NCI-H2029 (cell line): ENCODE results near the gene TMEM205.
A peak's percentile ranks its signal among the peaks of the same experiment; 100 is the strongest.
"Not testable (repeated sequence)": the region's sequence is repeated elsewhere in the genome, so short reads cannot be mapped to it uniquely, and the experiment has no call there.

Experiments
- DNase-seq: peaks from one replicate; lab custom pipeline; 2025; lab: John Stamatoyannopoulos, UW

The TMEM205 gene

DNA sequence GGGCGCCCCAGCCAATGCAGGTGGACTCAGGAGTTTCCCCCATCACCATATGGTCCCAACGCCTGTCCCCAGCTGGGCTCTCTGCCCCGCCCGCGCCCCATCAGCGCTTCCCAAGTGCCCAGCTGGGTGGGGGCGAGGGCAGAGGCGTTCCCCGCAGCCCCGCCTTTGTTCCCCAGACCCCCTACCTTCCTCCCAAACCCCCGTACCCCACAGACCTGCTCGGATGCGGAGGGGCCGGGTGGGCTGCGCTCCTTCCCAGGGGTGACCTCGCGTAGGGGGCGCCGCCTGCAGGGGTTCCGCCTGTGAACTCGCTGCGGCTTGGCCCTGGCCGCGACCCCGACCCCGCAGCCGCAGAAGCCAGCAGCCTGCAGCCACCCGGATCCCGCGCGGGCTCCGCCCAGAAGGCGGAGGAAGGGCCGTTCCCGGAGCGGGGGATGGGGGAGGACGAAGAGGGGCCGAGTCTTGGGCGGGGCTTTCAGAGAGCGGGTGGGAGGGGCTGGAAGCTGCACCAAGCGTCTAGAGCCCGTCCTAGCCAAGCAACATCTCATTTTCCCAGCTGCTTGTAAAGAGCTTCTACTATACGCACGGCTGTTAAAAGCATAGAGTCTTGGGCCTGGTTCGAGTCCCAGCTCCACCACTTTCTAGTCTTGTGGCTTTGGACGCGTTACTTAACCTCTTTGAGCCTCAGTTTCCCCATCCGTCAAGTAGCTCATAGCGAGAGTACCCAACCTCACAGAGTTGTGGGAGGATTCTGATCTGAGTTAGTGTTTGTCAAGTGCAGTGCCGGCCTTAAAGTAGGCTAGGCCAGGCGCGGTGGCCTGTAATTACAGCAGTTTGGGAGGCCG is 6.6 kb downstream of the TMEM205 start, which contains the start of gene RAB3D:
Gene RAB3D, minus strand, starts transcription at position 404 of the 845 bp plus-strand sequence. CDS start 2,258 bp downstream, outside the sequence.
- peak; percentile 94 for DNase-seq

DNA sequence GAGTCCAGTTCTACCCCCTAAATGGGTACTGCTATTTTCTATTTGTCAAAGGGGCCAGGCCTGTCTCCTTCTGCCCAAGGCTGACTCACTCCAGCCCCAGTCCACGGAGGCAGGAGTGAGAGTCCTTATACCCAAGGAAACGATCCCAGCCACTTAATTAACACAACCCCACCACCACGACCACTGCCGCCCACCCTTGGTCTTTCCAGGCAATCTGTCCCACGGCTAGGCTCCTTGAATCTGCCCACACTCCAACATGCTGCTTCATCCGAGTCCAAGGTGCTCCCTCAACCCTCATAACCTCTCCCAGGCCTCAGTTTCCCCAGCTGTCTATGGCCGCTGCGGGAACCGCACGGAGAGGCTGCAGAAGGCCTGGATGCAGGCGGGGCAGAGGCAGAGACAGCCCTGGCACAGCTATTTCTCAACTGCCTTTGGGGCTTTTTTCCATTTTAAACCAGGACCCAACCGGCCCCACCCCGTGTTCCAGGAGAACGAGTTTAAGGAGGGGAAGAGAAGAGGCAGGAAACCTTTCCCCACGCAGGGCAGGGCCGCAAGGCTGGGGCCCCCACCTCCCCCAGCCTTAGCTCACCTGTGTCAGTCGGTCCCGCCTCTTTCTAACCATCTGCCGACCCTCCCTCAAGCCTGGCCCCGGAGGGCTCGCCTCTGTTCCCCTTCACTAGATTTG is 7.4 kb downstream of the TMEM205 start:
- DNase-seq: no peak

DNA sequence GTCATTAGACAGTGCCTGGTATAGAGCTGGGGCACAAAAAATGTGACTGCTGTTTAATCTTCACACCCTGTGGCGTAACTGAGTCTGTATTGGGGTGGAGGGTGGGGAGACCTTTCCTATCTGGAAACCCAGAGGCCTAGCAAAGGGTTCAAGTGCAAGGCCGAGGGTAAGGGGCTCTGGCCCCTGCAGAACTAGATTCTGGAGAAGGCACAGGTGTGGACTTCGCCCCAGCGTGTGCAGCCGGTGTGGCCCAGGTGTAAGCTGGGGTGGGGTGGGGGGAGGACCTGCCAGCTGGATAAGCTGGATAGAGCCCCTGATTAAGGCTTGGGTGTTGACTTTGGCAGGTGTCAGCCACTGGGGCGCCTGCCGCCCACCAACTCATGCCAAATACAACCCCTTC is 7.9 kb downstream of the TMEM205 start:
- DNase-seq: no peak

DNA sequence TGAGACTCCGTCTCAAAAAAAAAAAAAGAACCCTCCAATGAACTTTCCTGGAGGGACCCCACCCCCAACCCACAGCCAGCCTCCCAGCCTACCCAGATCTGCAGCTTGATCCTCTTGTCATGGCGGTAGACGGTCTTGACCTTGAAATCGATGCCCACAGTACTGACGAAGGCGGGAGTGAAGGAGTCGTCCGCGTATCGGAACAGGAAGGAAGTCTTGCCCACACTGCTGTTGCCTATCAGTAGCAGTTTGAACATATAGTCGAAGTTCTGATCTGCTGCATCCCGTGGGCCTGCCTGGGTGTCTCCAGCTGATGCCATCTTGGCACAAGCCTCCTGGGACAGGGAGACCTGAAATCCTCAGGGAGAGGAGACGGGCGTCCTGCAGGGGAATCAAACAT is 9.0 kb downstream of the TMEM205 start:
- no peak for DNase-seq

DNA sequence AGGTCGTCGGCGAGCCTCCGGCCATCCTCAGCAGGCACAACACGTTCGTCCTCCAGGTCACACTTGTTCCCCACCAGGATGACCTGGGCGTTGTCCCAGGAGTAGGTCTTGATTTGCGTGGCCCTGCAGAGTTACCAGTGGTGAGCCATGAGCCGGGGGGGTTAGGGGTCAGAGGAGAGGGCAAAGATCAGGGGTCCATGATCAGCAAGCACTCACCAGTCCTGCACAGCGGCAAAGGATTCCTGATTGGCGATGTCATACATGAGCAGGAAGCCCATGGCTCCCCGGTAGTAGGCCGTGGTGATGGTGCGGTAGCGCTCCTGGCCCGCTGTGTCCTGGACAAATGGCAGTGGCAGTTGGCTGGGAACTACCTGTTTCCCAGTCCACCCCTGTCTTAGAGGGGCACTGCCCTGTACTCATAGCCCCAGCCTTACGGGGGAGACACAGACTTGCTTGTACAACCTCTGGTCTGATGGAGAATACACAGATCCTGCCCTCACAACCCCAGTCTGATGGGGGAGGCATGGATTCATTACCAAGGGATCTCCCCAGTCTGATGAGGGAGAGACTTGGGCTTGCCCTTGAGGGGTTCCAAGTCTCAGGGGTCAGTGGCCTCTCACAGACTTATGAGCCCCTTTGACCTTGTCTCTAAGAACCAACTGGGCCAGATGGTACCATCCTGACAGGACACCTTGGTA is 10.5 kb downstream of the TMEM205 start:
- no peak for DNase-seq

DNA sequence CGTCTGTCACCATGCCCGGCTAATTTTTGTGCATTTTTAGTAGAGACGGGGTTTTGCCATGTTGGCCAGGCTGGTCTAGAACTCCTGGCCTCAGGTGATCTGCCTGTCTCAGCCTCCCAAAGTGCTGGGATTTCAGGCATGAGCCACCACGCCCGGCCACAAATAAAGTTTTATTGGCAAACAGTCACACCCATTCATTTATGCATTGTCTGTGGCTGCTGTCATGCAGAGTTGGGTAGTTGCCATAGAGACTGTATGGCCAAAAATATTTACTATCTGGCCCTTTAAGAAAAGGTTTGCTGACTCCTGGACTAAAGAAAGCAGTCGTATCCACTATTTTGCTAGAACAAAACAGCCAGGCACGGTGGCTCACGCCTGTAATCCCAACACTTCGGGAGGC is 12.2 kb downstream of the TMEM205 start:
- DNase-seq: peak; percentile 29

DNA sequence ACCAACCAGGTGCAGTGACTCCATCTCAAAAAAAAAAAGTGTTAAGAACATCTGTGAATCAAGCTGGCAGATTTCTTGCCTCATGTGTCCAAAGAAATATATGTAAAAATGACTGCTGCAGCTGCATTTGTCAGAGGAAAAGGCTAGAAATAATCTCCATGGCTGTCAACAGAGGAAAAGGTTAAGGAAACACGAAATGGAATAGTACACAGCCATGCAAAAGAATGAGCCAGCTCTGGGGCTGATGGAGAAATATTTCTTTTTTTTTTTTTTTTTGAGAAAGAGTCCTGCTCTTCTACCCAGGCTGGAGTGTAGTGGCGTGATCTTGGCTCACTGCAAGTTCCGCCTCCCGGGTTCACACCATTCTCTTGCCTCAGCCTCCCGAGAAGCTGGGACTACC is 13.2 kb downstream of the TMEM205 start:
- no peak for DNase-seq

DNA sequence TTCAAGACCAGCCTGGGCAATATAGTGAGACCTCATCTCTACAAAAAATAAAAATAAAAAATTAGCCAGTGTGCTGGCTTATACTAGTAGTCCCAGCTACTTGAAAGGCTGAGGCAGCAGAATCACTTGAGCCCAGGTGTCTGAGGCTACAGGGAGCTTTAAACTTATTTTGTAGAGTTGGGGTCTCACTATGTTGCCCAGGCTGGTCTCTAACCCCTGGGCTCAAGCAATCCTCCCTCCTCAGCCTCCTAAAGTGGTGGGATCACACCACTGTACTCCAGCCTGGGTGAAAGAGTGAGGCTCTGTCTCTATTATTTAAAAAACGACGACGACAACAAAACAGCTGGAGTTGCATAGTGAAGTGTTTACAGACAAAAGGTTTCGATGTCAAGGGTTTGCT is 14.6 kb downstream of the TMEM205 start:
- peak; percentile 29 for DNase-seq

DNA sequence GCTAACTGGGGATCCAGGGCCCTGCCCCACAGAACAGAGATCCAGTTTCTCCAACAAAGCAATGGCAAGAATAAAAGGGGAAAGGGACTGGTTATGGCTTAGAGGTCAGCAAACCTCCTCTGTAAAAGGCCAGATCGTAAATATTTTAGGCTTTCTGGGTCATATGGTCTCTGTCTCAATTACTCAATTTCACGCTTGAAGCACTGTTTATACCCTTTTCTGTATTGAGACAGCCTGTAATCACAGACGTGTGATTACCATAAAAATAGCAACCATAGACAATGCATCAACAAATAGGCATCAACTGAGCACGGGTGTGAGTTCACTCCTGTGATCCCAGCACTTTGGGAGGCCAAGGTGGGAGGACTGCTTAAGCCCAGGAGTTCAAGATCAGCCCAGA is 15.9 kb downstream of the TMEM205 start:
- DNase-seq: no peak

DNA sequence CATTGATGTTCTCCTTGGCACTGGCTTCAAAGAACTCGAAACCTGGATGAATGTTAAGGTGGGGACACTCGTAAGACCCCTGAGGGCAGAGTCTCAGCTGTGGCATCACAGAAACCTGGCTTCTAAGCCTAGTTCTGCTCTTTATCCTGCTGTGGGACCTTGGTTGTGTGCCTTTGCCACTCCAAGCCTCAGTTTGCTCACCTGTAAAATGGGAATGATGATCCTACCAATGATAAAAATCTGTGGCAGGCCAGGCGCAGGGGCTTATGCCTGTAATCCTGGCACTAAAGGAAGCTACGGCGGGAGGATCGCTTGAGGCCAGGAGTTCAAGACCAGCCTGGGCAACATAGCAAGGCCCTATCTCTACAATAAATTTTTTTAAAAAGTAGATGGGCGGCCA is 20.5 kb downstream of the TMEM205 start:
- DNase-seq: no peak

DNA sequence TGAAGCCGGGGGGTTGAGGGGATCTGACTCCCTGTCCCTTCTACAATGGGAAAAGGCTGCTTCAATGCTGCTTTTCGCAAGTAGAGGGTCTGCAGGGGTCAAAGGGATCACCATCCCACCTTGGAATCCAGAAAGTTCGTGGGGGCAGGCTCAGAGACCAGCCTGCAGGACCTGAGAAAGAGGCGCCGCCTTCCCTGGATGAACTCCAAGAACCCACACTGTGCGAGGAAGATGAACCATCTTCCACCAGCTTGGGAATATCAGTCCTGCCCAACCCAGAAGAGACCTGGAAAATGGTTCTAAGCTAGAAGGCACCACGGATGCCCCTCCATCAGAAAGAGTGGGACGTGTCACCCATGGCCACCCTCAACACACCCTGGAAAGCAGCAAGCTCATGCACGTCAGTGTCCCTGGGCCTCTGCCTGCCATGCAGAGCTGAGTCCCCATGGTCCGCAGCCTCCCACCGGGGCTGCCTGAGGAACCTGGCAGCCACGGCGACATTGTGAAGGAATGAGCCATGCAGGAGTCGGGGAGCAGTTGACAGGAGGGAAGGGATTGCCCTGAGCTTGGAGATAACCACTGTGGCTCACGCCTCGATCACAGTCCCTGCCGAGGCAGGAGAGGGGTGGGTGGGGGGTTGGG is 21.2 kb downstream of the TMEM205 start:
- no peak for DNase-seq

DNA sequence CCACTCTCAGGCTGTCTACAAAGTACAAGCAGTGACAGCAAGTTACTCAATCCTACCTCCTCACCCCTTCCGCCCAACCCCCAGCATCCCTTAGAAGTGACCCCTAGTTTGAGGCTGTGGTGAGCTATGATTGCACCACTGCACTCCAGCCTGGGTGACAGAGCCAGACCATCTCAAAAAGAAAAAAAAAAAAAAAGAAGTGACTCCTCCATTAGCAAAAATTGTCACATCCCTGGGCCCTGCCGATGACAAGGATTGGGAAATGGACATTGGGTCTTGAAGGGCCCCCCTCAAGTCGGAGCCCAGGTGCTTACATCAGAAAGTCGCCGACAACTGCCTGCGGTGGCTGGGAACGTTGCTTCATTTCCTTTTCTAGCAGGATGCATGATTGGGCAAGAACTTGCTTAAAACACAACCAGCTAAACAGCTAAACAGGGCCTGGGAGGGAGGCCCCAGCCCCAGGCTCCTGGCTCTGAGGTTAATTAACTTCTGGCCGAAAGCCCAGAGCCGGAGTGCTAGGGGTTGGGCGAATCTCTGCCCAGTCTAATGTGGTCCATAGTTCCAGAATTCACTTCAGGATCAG is 21.9 kb downstream of the TMEM205 start:
- DNase-seq: peak; percentile 74

DNA sequence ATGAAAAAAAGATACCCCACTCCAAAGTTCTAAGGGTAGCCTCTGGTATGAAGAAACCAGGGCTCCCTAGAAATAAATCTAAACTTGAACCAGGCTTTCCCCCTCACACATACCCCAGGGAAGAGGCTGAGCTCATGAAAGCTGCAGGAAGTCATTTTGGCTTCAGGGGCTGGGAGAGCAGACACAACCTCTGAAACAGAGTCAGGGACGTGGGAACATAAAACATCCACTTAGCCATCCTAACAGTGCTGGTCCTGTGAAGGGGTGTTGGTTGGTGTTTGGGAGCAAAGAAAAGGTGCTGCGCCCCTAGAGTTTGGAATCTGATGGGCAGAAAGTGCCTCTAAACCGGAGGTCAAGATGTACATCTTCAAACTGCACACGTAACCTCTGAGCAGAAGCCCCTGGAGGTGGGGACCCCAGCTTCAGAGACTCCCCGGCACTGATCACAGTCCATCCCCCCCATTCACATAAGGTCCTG is 22.4 kb downstream of the TMEM205 start:
- DNase-seq: no peak

DNA sequence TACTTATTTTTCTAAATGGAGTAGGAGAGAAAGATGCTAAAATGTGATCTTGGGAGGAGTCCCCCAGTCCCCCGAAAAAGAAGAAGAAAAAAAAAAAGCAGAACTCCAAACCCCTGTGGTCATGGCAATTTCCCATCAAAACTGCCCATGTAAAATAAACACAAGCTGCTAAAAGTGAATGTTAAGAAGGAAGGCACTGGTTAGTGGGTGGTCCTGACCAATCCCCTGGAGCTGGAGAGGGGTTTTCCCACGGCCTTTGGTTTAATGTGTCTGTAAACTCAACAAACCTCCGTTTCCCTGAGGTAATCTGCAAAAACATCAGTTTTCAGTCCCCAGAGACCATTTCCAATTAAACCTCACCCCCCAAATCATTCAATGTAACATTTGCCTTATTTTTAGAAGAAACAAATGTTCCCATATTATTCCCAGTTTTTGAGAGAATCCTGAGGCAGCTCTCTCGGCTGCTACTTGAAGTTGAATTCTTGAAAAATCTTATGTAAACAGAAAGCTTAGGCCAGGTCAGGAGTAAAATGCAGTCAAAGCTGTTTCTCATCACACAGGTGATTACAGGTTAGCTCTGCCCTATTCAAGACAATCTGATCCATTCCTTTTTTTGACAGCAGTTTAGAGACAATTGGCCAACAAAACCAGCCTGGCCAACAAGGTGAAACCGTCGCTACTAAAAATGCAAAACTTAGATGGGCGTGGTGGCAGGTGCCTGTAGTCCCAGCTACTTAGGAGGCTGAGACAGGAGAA is 23.6 kb downstream of the TMEM205 start:
- no peak for DNase-seq

DNA sequence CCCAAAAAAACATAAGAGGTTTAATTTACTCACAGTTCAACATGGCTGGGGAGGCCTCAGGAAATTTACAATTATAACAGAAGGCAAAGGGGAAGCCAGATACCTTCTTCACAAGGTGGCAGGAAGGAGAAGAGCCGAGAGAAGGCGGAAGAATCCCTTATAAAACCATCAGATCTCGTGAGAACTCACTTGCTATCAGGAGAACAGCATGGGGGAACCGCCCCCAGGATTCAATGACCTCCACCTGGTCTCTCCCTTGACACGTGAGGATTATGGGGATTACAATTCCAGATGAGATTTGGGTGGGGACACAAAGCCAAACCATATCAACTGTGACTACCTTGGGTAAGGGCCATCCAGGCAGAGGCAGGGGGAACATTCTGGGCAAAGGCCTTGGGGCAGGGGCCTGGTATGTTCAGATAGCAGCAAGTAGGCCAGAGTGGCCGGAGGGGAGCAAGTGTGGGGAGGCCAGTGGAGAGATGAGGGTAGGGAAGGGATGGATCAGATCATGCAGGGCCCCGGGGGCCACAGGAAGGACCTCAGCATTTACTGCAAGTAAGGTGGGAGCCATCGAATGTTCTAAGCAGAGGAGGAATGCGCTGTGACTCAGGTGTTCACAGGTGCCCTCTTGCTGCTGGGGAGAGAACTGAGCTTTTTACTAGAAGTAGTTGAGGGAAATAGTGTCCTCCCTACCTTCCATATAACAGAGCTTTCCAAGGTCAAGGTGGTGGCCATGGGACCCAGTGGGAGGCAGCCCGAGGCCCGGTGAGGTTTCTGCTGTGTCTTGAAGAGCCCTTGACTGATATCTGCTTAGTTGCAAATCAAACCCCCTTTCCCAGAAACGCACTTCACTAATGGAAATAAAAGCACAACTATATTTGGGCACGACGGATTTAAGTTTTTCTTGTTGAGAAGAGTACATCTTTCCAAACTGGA is 24.6 kb downstream of the TMEM205 start:
- no peak for DNase-seq

DNA sequence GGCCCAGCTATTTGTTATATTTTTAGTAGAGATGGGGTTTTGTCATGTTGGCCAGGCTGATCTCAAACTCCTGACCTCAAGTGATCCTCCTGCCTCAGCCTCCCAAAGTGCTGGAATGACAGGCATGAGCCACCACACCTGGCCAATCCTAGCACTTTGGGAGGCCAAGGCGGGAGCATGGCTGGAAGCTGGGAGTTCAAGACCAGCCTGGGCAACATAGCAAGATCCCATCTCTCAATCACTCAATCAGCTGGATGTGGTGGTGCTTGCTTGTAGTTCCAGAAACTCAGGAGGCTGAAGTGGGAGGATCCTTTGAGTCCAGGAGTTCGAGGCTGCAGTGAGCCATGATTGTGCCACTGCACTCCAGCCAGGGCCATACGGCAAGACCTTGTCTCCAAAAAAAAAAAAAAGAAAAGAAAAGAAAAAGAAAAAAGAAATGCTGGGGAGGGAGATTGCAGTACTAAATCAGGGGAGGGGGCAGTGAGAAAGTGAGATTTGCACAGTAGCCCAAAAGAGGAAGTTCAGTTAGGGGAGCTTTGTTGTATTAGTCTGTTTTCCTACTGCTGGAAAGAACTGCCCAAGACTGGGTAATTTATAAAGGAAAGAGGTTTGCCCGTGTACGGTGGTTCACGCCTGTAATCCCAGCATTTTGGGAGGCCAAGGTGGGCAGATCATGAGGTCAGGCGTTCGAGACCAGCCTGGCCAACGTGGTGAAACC is 25.6 kb downstream of the TMEM205 start:
- not testable (repeated sequence) for DNase-seq

DNA sequence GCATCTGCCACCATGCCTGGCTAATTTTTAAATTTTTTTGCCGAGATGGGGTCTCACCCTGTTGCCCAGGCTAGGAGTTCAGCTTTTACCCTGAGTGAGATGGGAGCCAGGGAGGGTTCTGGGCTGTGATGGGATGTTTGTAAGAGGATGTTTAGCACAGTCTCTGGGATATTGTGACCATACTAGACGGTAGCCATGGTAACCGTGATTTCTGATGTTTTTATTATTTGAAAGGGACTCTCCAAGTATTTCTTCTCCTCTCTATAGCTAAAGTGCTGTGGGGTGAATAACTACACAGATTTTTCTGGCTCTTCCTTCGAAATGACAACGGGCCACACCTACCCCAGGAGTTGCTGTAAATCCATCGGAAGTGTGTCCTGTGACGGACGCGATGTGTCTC is 39.7 kb downstream of the TMEM205 start:
- DNase-seq: no peak

DNA sequence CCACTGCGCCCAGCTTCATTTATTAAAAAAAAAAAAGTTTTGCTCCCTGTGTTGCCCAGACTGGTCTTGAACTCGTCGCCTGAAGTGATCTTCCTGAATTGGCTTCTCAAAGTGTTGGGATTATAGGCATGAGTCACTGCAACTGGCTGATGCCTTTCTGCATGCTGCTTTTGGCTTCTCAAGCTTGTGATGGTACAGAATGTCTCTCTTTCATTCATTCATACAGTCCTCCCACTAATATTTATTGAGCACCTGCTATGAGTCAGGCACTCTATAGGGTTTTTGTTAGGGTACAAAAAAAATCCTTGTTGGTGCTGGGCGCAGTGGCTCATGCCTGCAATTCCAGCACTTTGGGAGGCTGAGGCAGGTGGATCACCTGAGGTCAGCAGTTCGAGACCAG is 41.1 kb downstream of the TMEM205 start:
- no peak for DNase-seq

DNA sequence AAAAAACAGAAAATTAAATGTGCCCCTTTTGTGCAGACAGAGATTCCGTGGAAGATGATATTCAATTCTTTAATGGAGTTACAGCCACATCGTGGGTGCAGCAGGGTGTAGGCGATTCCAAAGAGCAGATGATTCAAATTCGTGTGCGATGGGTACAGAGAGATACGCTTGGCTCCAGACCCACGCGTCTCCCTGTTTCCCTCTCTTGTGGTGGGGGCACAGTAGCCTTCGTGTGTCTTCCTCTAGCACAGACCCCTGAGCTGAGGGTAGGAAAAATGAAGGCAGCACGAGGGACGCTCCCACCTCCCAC is 45.3 kb downstream of the TMEM205 start:
- DNase-seq: no peak
